Measurements from ENCODE around the gene P2RY2.
A peak's percentile ranks its signal among the peaks of the same experiment; 100 is the strongest.
"Not testable (repeated sequence)": the region's sequence is repeated elsewhere in the genome, so short reads cannot be mapped to it uniquely, and the experiment has no call there.

Gene P2RY2

GRCh38 chr11:73267906-73268540 lies 49.9 kb downstream of the P2RY2 start:
- DNase-seq (ENCODE audit: low spot score): no peak

GRCh38 chr11:73268671-73269271 lies 50.7 kb downstream of the P2RY2 start:
- DNase-seq (ENCODE audit: low spot score): no peak

- DNase-seq (ENCODE audit: low spot score): no peak
These were observed 51.5 kb downstream of the P2RY2 start for GRCh38 chr11:73269459-73270015.

GRCh38 chr11:73270016-73270854 lies 52.2 kb downstream of the P2RY2 start:
- no peak for DNase-seq (ENCODE audit: low spot score)

- DNase-seq (ENCODE audit: low spot score): no peak
These were observed 52.9 kb downstream of the P2RY2 start for GRCh38 chr11:73270855-73271477.

GRCh38 chr11:73271478-73271865 lies 53.4 kb downstream of the P2RY2 start:
- DNase-seq (ENCODE audit: low spot score): not testable (repeated sequence)

GRCh38 chr11:73271936-73272679 lies 54.0 kb downstream of the P2RY2 start, which contains the start of gene P2RY6:
Gene P2RY6, plus strand, starts transcription at chr11:73272338. Its CDS starts 24,181 bp downstream, at chr11:73296519.
- DNase-seq (ENCODE audit: low spot score): peak; percentile 45

- no peak for DNase-seq (ENCODE audit: low spot score)
These were observed 54.6 kb downstream of the P2RY2 start for GRCh38 chr11:73272680-73273038.

GRCh38 chr11:73273222-73273895 lies 55.3 kb downstream of the P2RY2 start:
- DNase-seq (ENCODE audit: low spot score): no peak

- not testable (repeated sequence) for DNase-seq (ENCODE audit: low spot score)
These were observed 56.1 kb downstream of the P2RY2 start for GRCh38 chr11:73274191-73274590.

- no peak for DNase-seq (ENCODE audit: low spot score)
These were observed 56.8 kb downstream of the P2RY2 start for GRCh38 chr11:73274722-73275380.

GRCh38 chr11:73275381-73275750 lies 57.3 kb downstream of the P2RY2 start:
- no peak for DNase-seq (ENCODE audit: low spot score)

- no peak for DNase-seq (ENCODE audit: low spot score)
These were observed 59.4 kb downstream of the P2RY2 start for GRCh38 chr11:73277467-73277866.

- no peak for DNase-seq (ENCODE audit: low spot score)
These were observed 62.5 kb downstream of the P2RY2 start for GRCh38 chr11:73280626-73281025.

GRCh38 chr11:73281201-73281741 lies 63.2 kb downstream of the P2RY2 start:
- DNase-seq (ENCODE audit: low spot score): no peak

- no peak for DNase-seq (ENCODE audit: low spot score)
These were observed 63.9 kb downstream of the P2RY2 start for GRCh38 chr11:73281796-73282660.

- DNase-seq (ENCODE audit: low spot score): no peak
These were observed 65.4 kb downstream of the P2RY2 start for GRCh38 chr11:73283276-73284000.

- no peak for DNase-seq (ENCODE audit: low spot score)
These were observed 66.0 kb downstream of the P2RY2 start for GRCh38 chr11:73284106-73284505.

GRCh38 chr11:73285721-73286120 lies 67.6 kb downstream of the P2RY2 start:
- no peak for DNase-seq (ENCODE audit: low spot score)

All from AG08396 (cell line).